Fibroblast of skin of scalp (primary cell): Measurements from ENCODE around the gene EMD.
"Not testable (repeated sequence)": the region's sequence is repeated elsewhere in the genome, so short reads cannot be mapped to it uniquely, and the experiment has no call there.

Source experiments
- DNase-seq: peaks from one replicate; pipeline ENCODE4 v3.0.0-alpha.2; 2013

EMD gene

GRCh38 chrX:154371017-154371788 is 7.9 kb upstream of the EMD start:
- DNase-seq, result peak; percentile 95

GRCh38 chrX:154371789-154372300 is 7.2 kb upstream of the EMD start:
- no peak for DNase-seq

DNA sequence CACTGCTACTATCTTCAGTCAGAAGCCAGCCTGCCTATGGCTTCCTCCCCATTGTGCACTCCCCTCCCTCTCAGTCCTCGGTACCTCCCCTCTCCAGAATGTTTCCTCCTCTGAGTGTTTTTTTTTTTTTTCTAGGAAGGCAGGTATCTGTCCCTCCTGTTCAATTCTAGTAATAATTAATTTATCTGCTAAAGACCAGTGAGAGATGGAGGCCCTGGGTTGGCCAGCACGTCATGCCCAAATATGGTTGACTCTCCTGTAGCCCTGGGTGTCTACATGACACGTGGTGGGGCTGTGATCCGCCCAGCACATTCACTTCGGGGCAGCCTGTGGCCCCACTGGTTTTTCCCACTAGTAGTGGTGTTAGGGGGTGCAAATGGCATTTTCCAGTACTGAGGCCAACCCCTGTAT is 6.5 kb upstream of the EMD start:
- peak; percentile 79 for DNase-seq

GRCh38 chrX:154373340-154374306 is 5.5 kb upstream of the EMD start:
- DNase-seq, result peak; percentile 94

GRCh38 chrX:154374313-154375155 is 4.6 kb upstream of the EMD start, which contains the start of gene FLNA:
TSS of gene FLNA (minus strand) at chrX:154374634. CDS start at chrX:154371245, 3,389 bp downstream.
- peak; percentile 83 for DNase-seq

GRCh38 chrX:154375156-154375504 is 4.0 kb upstream of the EMD start:
- no peak for DNase-seq

GRCh38 chrX:154376774-154377173 is 2.3 kb upstream of the EMD start:
- peak; percentile 61 for DNase-seq

- peak; percentile 74 for DNase-seq
Measured at GRCh38 chrX:154378059-154378798, 866 bp upstream of the EMD start.

DNA sequence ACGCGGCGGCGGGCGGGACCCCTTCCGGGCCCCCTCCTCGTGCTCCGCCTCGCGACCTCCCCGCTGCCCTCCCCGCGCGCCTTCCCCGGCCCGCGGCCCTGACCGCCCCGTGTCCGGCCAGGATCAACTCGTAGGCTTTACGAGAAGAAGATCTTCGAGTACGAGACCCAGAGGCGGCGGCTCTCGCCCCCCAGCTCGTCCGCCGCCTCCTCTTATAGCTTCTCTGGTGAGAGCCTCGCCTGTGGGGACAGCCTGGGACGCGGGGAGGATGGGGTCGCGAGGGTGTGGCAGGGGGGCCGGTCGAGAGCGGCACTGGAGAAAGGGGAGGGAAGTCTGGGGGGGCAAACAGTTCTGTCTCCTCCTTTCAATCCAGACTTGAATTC is 465 bp downstream of the EMD start:
- no peak for DNase-seq

DNA sequence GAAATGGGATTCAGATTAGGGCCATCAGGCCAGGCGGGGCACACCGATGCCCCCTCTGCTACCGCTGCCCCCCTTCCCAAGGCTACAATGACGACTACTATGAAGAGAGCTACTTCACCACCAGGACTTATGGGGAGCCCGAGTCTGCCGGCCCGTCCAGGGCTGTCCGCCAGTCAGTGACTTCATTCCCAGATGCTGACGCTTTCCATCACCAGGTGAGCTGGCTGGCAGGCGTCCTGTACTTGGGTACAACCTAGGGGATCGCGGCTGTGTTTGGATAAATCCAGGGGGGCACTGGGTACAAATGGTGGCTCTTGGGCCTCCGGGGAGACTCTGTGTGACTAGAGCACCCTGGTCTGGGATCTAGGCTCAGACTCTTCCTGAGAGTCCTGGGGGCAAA is 1.1 kb downstream of the EMD start:
- DNase-seq, result no peak

DNA sequence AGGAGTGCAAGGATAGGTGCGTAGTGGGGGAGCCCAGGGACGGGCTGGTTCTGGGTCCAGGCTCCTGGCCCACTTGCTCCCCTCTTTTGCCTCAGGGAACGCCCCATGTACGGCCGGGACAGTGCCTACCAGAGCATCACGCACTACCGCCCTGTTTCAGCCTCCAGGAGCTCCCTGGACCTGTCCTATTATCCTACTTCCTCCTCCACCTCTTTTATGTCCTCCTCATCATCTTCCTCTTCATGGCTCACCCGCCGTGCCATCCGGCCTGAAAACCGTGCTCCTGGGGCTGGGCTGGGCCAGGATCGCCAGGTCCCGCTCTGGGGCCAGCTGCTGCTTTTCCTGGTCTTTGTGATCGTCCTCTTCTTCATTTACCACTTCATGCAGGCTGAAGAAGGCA is 1.7 kb downstream of the EMD start:
- DNase-seq, result no peak

DNA sequence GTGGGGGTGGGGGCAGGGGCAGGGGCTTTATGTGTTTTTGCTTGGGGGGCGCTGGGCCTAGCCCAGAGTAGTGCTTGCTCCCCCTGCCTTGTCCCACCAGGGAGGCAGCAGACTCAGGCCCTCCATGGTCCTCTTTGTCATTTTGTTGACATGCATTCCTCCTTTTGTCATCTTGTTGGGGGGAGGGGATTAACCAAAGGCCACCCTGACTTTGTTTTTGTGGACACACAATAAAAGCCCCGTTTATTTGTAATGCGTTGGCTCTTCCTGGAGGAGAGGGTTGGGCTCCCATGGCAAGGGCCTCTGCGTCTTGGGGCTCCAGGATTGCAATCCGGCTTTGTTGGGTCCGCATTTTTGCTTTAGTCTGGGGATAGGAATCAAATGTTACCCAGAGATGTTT is 2.2 kb downstream of the EMD start:
- peak; percentile 3 for DNase-seq

- DNase-seq, result no peak
Measured at GRCh38 chrX:154382483-154383069, 3.5 kb downstream of the EMD start.

- DNase-seq, result no peak
Measured at GRCh38 chrX:154383359-154384283, 4.5 kb downstream of the EMD start.

DNA sequence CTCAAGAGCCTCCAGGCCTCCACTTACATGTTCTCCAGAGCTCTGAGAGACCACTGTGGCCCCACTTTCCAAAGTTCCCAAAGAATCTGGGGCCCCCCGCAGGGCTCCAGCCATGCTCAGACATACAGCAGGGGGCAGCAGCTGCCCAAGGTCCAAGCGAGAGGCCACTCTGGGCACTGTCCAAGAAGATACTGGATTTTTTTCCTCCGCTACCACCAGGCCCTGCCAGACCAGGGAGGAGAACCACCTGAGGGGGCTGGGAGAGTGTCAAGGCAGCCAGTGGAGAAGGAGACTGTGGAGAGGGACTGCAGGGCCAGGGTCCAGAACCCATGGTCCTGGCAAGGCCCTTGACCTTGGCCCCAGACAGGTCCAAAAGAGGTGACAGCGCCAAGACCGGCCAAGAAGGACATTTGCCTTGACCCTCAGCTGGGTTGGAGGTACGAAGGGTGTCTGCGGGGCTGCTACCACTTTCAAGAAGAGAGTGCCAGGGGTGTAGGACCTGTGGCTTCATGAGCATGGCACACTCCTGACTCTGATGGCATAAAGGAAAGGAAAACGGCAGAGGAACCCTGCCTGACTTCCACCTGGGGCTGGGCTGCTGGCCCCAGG is 5.3 kb downstream of the EMD start:
- DNase-seq, result no peak

DNA sequence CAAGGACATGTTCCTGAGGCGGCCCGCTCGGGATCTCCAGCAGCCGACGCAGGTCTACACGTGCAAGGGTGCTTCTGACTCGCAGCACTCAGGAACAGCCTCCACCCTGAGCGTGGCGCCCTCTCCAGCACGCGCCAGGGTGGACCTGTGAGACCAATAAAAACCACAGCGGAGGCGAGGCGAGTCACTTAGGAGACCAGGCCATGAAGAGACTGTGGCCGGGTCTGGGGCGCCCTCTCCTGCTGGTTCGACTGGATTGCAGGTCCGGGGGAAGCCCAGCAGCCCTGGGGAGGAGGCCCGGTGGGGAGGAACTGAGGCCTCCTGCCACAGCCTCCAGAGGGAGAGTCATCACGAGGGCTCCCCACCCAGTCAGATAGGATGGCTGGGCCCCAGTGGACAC is 9.0 kb downstream of the EMD start:
- DNase-seq, result not testable (repeated sequence)

- DNase-seq, result not testable (repeated sequence)
Measured at GRCh38 chrX:154388649-154389048, 9.6 kb downstream of the EMD start.

- not testable (repeated sequence) for DNase-seq
Measured at GRCh38 chrX:154389812-154390747, 11.0 kb downstream of the EMD start.
